H9 (cell line): ENCODE results near the gene IRS2. TPM values are rescaled to one million over a fixed set of nuclear protein-coding genes. Genes with fewer than 3 reads are reported as not detected.

ENCODE experiments used
- DNase-seq: peaks from one replicate; pipeline ENCODE4 v3.0.0-alpha.2; 2017
- H2AFZ ChIP-seq: one replicate; pipeline ENCODE4 v1.6.1; 2013; ENCODE audit warnings: mild to moderate bottlenecking, low read length, control low read depth, moderate library complexity
- H2AK5ac ChIP-seq: 2 replicates; pipeline ENCODE4 v1.6.1; 2013; ENCODE audit warnings: low read length, control low read depth, mixed read lengths; ENCODE audit not compliant: insufficient read length
- H2BK120ac ChIP-seq: one replicate; pipeline ENCODE4 v1.6.1; 2013; ENCODE audit warnings: low read depth, mild to moderate bottlenecking, low read length, control low read depth, inconsistent platforms; ENCODE audit not compliant: poor library complexity, severe bottlenecking
- H2BK12ac ChIP-seq: 2 replicates; pipeline ENCODE4 v1.6.1; 2013; ENCODE audit warnings: low read length, control low read depth, mixed read lengths, low read depth; ENCODE audit not compliant: insufficient read length
- H2BK15ac ChIP-seq: 2 replicates; pipeline ENCODE4 v1.6.1; 2013; ENCODE audit warnings: low read depth, low read length, control low read depth
- H2BK20ac ChIP-seq: one replicate; pipeline ENCODE4 v1.6.1; 2013; ENCODE audit warnings: low read depth, mild to moderate bottlenecking, low read length, control low read depth, inconsistent platforms; ENCODE audit not compliant: poor library complexity, severe bottlenecking
- H2BK5ac ChIP-seq: 2 replicates; pipeline ENCODE4 v1.6.1; 2013; ENCODE audit warnings: low read length, control low read depth, mixed read lengths; ENCODE audit not compliant: insufficient read length
- H3K14ac ChIP-seq: 2 replicates; pipeline ENCODE4 v1.6.1; 2013; ENCODE audit warnings: low read length, control low read depth; ENCODE audit not compliant: insufficient read depth
- H3K18ac ChIP-seq: 2 replicates; pipeline ENCODE4 v1.6.1; 2013; ENCODE audit warnings: low read depth, mild to moderate bottlenecking, mixed read lengths, low read length, control low read depth; ENCODE audit not compliant: insufficient read length
- H3K23ac ChIP-seq: 2 replicates; pipeline ENCODE4 v1.6.1; 2013; ENCODE audit warnings: low read length, control low read depth, mixed read lengths, low read depth; ENCODE audit not compliant: insufficient read length
- H3K23me2 ChIP-seq: 2 replicates; pipeline ENCODE4 v1.6.1; 2013; ENCODE audit warnings: low read depth, mild to moderate bottlenecking, mixed read lengths, low read length, control low read depth; ENCODE audit not compliant: insufficient read length, poor library complexity, severe bottlenecking
- H3K27ac ChIP-seq: 2 replicates; pipeline ENCODE4 v1.5.1; 2013; ENCODE audit warnings: low read length, control low read depth, mixed read lengths, low read depth; ENCODE audit not compliant: insufficient read length
- H3K27me3 ChIP-seq: 2 replicates; pipeline ENCODE4 v1.6.1; 2013; ENCODE audit warnings: low read length, control low read depth, inconsistent platforms; ENCODE audit not compliant: insufficient read depth
- H3K4ac ChIP-seq: 2 replicates; pipeline ENCODE4 v1.6.1; 2013; ENCODE audit warnings: low read depth, mild to moderate bottlenecking, control low read depth, inconsistent platforms, low read length, moderate library complexity
- H3K4me1 ChIP-seq: 2 replicates; pipeline ENCODE4 v1.6.1; 2013; ENCODE audit warnings: low read length, control low read depth, inconsistent platforms; ENCODE audit not compliant: insufficient read depth
- H3K4me2 ChIP-seq: 2 replicates; pipeline ENCODE4 v1.6.1; 2013; ENCODE audit warnings: low read length, control low read depth, mixed read lengths; ENCODE audit not compliant: insufficient read length, insufficient read depth
- H3K56ac ChIP-seq: 2 replicates; pipeline ENCODE4 v1.6.1; 2013; ENCODE audit warnings: low read depth, mild to moderate bottlenecking, mixed read lengths, low read length, control low read depth; ENCODE audit not compliant: insufficient read length
- H3K79me1 ChIP-seq: 2 replicates; pipeline ENCODE4 v1.6.1; 2013; ENCODE audit warnings: low read depth, mild to moderate bottlenecking, moderate library complexity, low read length, control low read depth, inconsistent platforms; ENCODE audit not compliant: insufficient read depth, poor library complexity, severe bottlenecking
- H3K79me2 ChIP-seq: 2 replicates; pipeline ENCODE4 v1.6.1; 2013; ENCODE audit warnings: low read length, control low read depth, inconsistent platforms; ENCODE audit not compliant: insufficient read depth
- H3K9ac ChIP-seq: 2 replicates; pipeline ENCODE4 v1.6.1; 2013; ENCODE audit warnings: low read length, control low read depth, mixed read lengths; ENCODE audit not compliant: insufficient read length; ENCODE audit errors: extremely low read depth
- H3K9me3 ChIP-seq: one replicate; pipeline ENCODE4 v1.6.1; 2013; ENCODE audit warnings: low read depth, low read length, inconsistent platforms; ENCODE audit not compliant: control insufficient read depth
- H3T11ph ChIP-seq: one replicate; pipeline ENCODE4 v1.6.1; 2013; ENCODE audit warnings: mild to moderate bottlenecking, low read length, control low read depth, inconsistent platforms
- H4K20me1 ChIP-seq: one replicate; pipeline ENCODE4 v1.6.1; 2013; ENCODE audit not compliant: control insufficient read depth, insufficient read length, insufficient read depth
- H4K5ac ChIP-seq: 2 replicates; pipeline ENCODE4 v1.6.1; 2013; ENCODE audit warnings: low read depth, mild to moderate bottlenecking, mixed read lengths, low read length, control low read depth; ENCODE audit not compliant: insufficient read length
- H4K8ac ChIP-seq: replicated peaks from 2 replicates; pipeline ENCODE4 v1.6.1; 2013; ENCODE audit warnings: low read length, control low read depth, mixed read lengths, low read depth; ENCODE audit not compliant: insufficient read length
- H4K91ac ChIP-seq: 2 replicates; pipeline ENCODE4 v1.6.1; 2013; ENCODE audit warnings: low read depth, mild to moderate bottlenecking, moderate library complexity, mixed read lengths, low read length, control low read depth; ENCODE audit not compliant: insufficient read length
- H3K27ac Mint-ChIP-seq, 3 experiments: 2 replicates in 2 of 3; 3 replicates in 1 of 3; pipeline ENCODE4 v1.8.0; 2020 to 2021; ENCODE audit warnings: mixed read lengths in 3 of 3, mild to moderate bottlenecking in 1 of 3, moderate library complexity in 1 of 3
- H3K27me3 Mint-ChIP-seq: 2 replicates; pipeline ENCODE4 v1.8.0; 2021; ENCODE audit warnings: low read depth, mild to moderate bottlenecking, moderate library complexity, mixed read lengths
- H3K36me3 Mint-ChIP-seq, 3 experiments: 2 replicates in 2 of 3; 3 replicates in 1 of 3; pipeline ENCODE4 v1.8.0; 2020 to 2021; ENCODE audit warnings: low read depth in 3 of 3, mixed read lengths in 3 of 3; ENCODE audit not compliant: insufficient read depth in 1 of 3
- H3K4me1 Mint-ChIP-seq, 2 experiments: 2 replicates each; pipeline ENCODE4 v1.8.0; 2020; ENCODE audit warnings: mixed read lengths in 2 of 2
- H3K4me3 Mint-ChIP-seq, 2 experiments: 2 replicates in 1 of 2; 3 replicates in 1 of 2; pipeline ENCODE4 v1.8.0; 2020 to 2021; ENCODE audit warnings: mild to moderate bottlenecking in 2 of 2, mixed read lengths in 2 of 2, moderate library complexity in 1 of 2
- H3K9me3 Mint-ChIP-seq, 2 experiments: 2 replicates in 1 of 2; 3 replicates in 1 of 2; pipeline ENCODE4 v1.8.0; 2020; ENCODE audit warnings: mild to moderate bottlenecking in 2 of 2, mixed read lengths in 2 of 2, moderate library complexity in 1 of 2
- WGBS: extraction: QIAGEN DNeasy Blood & Tissue Kit; methylation state at CpG from one replicate; pipeline ENCODE4 v1.1.7; 2013; ENCODE audit warnings: missing lambda C conversion rate, low lambda C conversion rate, mixed read lengths; ENCODE audit not compliant: insufficient read length; ENCODE audit errors: extremely low coverage; 5-methylcytosine and 5-hydroxymethylcytosine counted together
- total RNA-seq: library from RNA; stranded (reverse); gene quantifications from 2 replicates; pipeline ENCODE4 v1.2.1, GENCODE V29; 2021
- TF ChIP-seq, protein P1 (sequence below): fragments of 200-600 bp; sonication (generic); conservative IDR thresholded peaks from 3 replicates; pipeline ENCODE4 v1.8.0; 2021; ENCODE audit warnings: antibody characterized with exemption, mild to moderate bottlenecking

Gene IRS2
- total RNA-seq, 1 experiment from 2014 or later: 10.1 TPM

GRCh38 chr13:109725297-109725696 is 61.1 kb downstream of the IRS2 start:
- H3K4me2 ChIP-seq: no peak overlapping the region
- no peak overlapping the region for H2BK20ac ChIP-seq
- H3K9ac ChIP-seq: no peak overlapping the region
- no peak overlapping the region for H2BK12ac ChIP-seq
- H3K23ac ChIP-seq: no peak overlapping the region
- TF ChIP-seq, protein P1, sequence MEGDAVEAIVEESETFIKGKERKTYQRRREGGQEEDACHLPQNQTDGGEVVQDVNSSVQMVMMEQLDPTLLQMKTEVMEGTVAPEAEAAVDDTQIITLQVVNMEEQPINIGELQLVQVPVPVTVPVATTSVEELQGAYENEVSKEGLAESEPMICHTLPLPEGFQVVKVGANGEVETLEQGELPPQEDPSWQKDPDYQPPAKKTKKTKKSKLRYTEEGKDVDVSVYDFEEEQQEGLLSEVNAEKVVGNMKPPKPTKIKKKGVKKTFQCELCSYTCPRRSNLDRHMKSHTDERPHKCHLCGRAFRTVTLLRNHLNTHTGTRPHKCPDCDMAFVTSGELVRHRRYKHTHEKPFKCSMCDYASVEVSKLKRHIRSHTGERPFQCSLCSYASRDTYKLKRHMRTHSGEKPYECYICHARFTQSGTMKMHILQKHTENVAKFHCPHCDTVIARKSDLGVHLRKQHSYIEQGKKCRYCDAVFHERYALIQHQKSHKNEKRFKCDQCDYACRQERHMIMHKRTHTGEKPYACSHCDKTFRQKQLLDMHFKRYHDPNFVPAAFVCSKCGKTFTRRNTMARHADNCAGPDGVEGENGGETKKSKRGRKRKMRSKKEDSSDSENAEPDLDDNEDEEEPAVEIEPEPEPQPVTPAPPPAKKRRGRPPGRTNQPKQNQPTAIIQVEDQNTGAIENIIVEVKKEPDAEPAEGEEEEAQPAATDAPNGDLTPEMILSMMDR: no peak
- H2BK15ac ChIP-seq: no peak overlapping the region
- H2AK5ac ChIP-seq: no peak overlapping the region
- H3K27me3 ChIP-seq: no peaks in the 10 kb centered on the region
- H3K79me1 ChIP-seq: no peaks in the 10 kb centered on the region
- no peaks in the 10 kb centered on the region for H4K20me1 ChIP-seq
- no peak overlapping the region for H3K27ac ChIP-seq
- no peaks in the 10 kb centered on the region for H3K23me2 ChIP-seq
- H3K18ac ChIP-seq: no peak overlapping the region
- no peaks in the 10 kb centered on the region for H3K9me3 ChIP-seq
- no peak overlapping the region for H4K91ac ChIP-seq
- no peak overlapping the region for H2BK120ac ChIP-seq
- Mint-ChIP-seq H3K9me3 (peaks cover 0 to 2% of the 10 kb centered on the region in 2 experiments; a peak in 1 of 5 replicates), H3K4me1 (peaks cover 40 to 55% of the 10 kb centered on the region in 2 experiments), H3K27ac (no peak overlapping the region), H3K36me3 (no peaks in the 10 kb centered on the region), H3K4me3 (no peak overlapping the region), H3K27me3 (peaks cover 6% of the 10 kb centered on the region)
- no peak overlapping the region for H3K56ac ChIP-seq
- H2BK5ac ChIP-seq: no peak overlapping the region
- no peak overlapping the region for H3T11ph ChIP-seq
- no CpG with 5 or more reads among the region's 4 CpGs for WGBS
- no peak overlapping the region for H2AFZ ChIP-seq
- no peak overlapping the region for H3K4ac ChIP-seq
- no peak overlapping the region for H4K8ac ChIP-seq
- H3K4me1 ChIP-seq: peaks cover 7% of the 10 kb centered on the region; the same call in 1 of the 2 replicates
- no peak overlapping the region for H4K5ac ChIP-seq
- H3K79me2 ChIP-seq: no peaks in the 10 kb centered on the region
- DNase-seq: no peak
- no peak overlapping the region for H3K14ac ChIP-seq
